ENCODE measurements around the gene IPO9.

IPO9 gene

DNA sequence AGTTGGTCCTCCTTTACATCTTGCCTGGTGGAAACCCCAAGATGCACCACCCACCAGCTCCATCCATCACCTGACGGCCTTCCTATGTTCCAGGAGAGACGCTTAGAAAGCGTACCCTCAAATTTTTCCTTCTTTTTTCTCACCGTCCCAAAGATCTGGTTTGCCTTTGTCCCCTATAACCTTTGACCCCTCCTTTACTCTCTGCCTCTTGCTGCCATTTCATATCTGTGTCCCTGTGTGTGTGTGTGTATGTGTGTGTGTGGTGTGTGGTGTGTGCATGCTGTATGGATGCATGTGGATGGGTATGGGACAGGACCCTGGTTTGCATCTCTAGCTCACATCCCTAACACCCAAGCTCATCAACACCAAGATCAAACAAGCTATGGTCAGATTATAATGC, 22.2 kb upstream of the IPO9 start:
- Histone ChIP-seq H3K4me3 (no peak overlapping the region), H3K27ac (no peak overlapping the region)
- DNase-seq (ENCODE audit: low spot score): no peak
- TF ChIP-seq, protein P1, sequence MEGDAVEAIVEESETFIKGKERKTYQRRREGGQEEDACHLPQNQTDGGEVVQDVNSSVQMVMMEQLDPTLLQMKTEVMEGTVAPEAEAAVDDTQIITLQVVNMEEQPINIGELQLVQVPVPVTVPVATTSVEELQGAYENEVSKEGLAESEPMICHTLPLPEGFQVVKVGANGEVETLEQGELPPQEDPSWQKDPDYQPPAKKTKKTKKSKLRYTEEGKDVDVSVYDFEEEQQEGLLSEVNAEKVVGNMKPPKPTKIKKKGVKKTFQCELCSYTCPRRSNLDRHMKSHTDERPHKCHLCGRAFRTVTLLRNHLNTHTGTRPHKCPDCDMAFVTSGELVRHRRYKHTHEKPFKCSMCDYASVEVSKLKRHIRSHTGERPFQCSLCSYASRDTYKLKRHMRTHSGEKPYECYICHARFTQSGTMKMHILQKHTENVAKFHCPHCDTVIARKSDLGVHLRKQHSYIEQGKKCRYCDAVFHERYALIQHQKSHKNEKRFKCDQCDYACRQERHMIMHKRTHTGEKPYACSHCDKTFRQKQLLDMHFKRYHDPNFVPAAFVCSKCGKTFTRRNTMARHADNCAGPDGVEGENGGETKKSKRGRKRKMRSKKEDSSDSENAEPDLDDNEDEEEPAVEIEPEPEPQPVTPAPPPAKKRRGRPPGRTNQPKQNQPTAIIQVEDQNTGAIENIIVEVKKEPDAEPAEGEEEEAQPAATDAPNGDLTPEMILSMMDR (IDR thresholded peaks at IDR 0.05): no peak

DNA sequence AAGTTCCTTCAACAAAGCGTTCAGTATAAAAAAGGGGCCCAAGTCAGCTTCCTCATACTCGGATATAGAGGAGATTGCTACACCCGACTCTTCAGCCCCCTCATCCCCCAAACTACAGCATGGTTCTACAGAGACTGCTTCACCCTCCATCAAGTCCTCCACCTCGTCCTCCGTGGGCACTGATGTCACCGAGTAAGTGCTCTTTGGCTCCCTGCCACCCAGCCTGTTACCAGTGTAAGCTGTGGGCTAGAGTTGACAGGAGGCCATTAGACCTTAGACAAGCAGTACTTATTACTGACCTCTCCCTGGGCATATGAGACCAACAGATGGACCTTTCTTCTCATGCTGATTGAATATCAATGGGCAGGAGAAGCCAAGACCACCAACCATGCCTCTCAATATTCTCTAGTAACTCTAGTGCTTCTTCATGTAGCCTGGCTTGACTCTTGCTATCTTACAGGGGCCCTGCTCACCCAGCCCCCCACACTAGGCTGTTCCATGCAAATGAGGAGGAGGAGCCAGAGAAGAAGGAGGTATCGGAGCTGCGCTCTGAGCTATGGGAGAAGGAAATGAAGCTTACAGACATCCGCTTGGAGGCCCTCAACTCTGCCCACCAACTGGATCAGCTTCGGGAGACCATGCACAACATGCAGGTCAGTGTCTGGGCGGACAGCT, 20.9 kb upstream of the IPO9 start:
- Histone ChIP-seq H3K27ac (no peak overlapping the region), H3K4me3 (no peak overlapping the region)
- no peak for DNase-seq (ENCODE audit: low spot score)
- TF ChIP-seq, protein P1 (IDR thresholded peaks at IDR 0.05): no peak

DNA sequence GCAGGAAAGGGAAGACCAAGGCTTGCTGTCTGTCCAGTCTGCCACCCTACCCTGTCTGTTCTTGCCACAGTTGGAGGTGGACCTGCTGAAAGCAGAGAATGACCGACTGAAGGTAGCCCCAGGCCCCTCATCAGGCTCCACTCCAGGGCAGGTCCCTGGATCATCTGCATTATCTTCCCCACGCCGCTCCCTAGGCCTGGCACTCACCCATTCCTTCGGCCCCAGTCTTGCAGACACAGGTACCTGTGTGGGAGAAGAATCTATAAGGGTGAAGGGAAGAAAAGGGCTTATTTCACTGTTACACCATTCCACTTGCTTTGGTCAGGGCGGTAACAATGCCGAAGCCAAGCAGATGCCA, 20.3 kb upstream of the IPO9 start:
- TF ChIP-seq, protein P1 (IDR thresholded peaks at IDR 0.05): no peak
- Histone ChIP-seq H3K27ac (no peak overlapping the region), H3K4me3 (no peak overlapping the region)
- DNase-seq (ENCODE audit: low spot score): no peak

DNA sequence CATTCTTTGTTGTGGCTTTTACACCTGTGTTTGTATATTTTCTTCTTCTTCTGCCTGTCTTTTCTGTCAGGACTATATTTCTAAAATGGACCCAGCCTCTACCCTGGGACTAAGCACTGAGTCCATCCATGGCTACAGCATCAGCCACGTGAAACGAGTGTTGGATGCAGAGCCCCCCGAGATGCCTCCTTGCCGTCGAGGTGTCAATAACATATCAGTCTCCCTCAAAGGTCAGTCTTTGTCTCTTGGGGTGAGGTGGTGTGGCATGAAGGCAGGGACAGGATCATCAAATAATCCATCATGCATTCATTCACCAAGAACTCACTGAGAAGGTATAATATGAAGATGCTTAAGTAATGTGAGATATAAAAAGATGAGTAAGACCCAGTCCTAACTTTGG, 19.1 kb upstream of the IPO9 start:
- TF ChIP-seq, protein P1 (IDR thresholded peaks at IDR 0.05): no peak
- no peak for DNase-seq (ENCODE audit: low spot score)
- Histone ChIP-seq H3K27ac (no peak overlapping the region), H3K4me3 (no peak overlapping the region)

DNA sequence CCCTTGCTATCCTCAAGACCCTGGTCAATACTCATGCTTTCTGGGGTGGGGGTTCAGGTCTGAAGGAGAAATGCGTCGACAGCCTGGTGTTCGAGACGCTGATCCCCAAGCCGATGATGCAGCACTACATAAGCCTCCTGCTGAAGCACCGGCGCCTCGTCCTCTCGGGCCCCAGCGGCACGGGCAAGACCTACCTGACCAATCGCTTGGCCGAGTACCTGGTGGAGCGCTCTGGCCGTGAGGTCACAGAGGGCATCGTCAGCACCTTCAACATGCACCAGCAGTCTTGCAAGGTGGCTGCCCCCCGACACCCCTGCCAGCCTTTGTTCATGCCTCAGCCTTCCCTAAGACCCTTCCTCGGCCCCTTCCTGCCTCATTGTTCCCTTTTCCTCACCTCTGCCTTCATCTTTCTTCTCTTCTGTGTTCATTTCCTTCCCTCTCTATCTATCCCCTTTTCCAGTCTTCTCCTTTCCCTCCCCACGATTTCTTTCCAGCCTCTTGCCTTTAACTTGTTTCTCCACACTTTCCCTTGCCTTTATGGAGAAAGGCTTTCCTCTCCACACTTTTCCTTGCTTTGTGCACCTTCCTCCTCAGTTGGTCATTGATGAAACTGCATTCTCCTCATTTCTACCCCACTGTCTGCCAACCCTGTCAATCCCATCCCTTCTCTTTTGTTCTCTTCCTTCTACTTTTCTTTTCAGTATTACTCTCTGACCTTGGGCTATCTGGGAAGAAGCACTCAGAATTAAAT, 18.3 kb upstream of the IPO9 start:
- H3K27ac ChIP-seq: no peak overlapping the region
- H3K4me3 ChIP-seq: no peak overlapping the region
- TF ChIP-seq, protein P1 (IDR thresholded peaks at IDR 0.05): no peak
- no peak for DNase-seq (ENCODE audit: low spot score)

DNA sequence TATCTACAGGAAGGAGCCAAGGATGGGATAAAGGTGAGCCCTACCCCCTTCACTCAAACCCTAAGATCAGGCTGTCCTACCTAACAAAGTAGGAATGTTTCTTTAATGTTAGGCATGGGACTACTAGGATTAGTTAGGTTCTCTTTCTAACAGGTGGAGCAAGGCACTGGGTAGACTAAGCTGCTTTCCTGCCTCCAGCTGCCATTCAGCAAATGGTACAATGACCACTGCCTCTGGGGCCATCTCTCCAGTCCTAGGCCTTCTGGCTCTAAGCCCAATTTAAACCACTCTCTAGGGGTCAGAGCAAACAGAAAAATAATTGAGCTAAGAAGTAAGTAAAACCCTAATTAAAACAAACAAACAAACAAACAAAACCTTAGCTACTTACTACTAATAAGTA, 15.7 kb upstream of the IPO9 start:
- DNase-seq (ENCODE audit: low spot score): no peak
- Histone ChIP-seq H3K4me3 (no peak overlapping the region), H3K27ac (no peak overlapping the region)
- TF ChIP-seq, protein P1 (IDR thresholded peaks at IDR 0.05): no peak

DNA sequence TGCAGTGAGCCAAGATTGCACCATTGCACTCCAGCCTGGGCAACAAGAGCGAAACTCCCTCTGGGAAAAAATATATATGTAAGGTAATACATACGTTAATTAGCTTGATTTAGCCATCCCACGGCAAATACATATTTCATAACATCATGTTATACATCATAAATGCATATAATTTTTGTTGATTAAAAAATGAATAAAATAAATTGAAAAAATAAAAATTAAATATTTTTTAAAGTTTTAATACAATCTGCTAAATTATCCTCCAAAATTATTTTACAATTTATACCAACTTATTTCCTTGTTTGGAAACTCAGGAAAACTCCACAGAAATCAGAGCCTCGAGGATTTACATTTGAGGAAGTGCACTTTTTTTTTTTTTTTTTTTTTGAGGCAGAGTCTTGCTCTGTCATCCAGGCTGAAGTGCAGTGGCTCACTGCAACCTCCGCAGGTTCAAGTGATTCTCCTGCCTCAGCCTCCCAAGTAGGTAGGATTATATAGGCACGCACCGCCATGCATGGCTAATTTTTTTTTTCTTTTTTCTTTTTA, 12.6 kb upstream of the IPO9 start:
- TF ChIP-seq, protein P1 (IDR thresholded peaks at IDR 0.05): no peak
- H3K4me3 ChIP-seq: no peak overlapping the region
- H3K27ac ChIP-seq: no peak overlapping the region
- no peak for DNase-seq (ENCODE audit: low spot score)

All from coronary artery (tissue), 2 donors.